CD4-positive, alpha-beta memory T cell (primary cell): ENCODE measurements around the gene CDKN1C. TPM values are rescaled to one million over a fixed set of nuclear protein-coding genes. Genes with fewer than 3 reads are reported as not detected.

Experiments used
- CTCF ChIA-PET: fragments of 350-600 bp; sonication (Branson Sonifier 250); formaldehyde crosslinking; loops from one replicate; lab custom pipeline; 2021; ENCODE audit warnings: inconsistent platforms; ENCODE audit not compliant: partially characterized antibody; lab: Charles Lee
- POLR2A ChIA-PET: fragments of 350-600 bp; sonication (Branson Sonifier 250); formaldehyde crosslinking; loops from one replicate; lab custom pipeline; 2021; ENCODE audit not compliant: partially characterized antibody; lab: Charles Lee
- DNase-seq, 5 donors: peaks; one replicate each; pipeline versions ENCODE4 v3.0.0 to v3.0.0-alpha.2; 2020 to 2022; ENCODE audit warnings: mixed read lengths in 1 of 5
- H3K27ac ChIP-seq: one replicate; pipeline ENCODE4 v1.7.0; 2013; ENCODE audit warnings: low read depth, low read length
- H3K27me3 ChIP-seq: 2 replicates; pipeline ENCODE4 v1.7.0; 2013; ENCODE audit warnings: mild to moderate bottlenecking, low read length, moderate library complexity; ENCODE audit not compliant: insufficient read depth
- H3K36me3 ChIP-seq: 2 replicates; pipeline ENCODE4 v1.7.0; 2013; ENCODE audit warnings: mild to moderate bottlenecking, low read length, moderate library complexity; ENCODE audit not compliant: insufficient read depth
- H3K4me1 ChIP-seq: 2 replicates; pipeline ENCODE4 v1.7.0; 2013; ENCODE audit warnings: mild to moderate bottlenecking, low read length, moderate library complexity; ENCODE audit not compliant: insufficient read depth
- H3K4me3 ChIP-seq, 2 donors: one replicate each; pipeline ENCODE4 v1.7.0; 2013; ENCODE audit warnings: low read length in 2 of 2, mild to moderate bottlenecking in 1 of 2
- H3K9me3 ChIP-seq, 2 donors: one replicate each; pipeline ENCODE4 v1.7.0; 2013; ENCODE audit warnings: low read length in 2 of 2, control low read depth in 1 of 2; ENCODE audit not compliant: control insufficient read depth in 1 of 2
- H3K27ac Mint-ChIP-seq, 7 donors: one replicate each; pipeline ENCODE4 v1.8.0; 2020 to 2021; ENCODE audit warnings: mixed read lengths in 7 of 7, mild to moderate bottlenecking in 6 of 7, inconsistent platforms in 3 of 7, moderate library complexity in 3 of 7
- H3K27me3 Mint-ChIP-seq, 2 donors: one replicate each; pipeline ENCODE4 v1.8.0; 2020 to 2021; ENCODE audit warnings: mixed read lengths in 2 of 2
- H3K36me3 Mint-ChIP-seq, 2 donors: one replicate each; pipeline ENCODE4 v1.8.0; 2020 to 2021; ENCODE audit warnings: mixed read lengths in 2 of 2, inconsistent platforms in 1 of 2, mild to moderate bottlenecking in 1 of 2
- H3K4me1 Mint-ChIP-seq, 4 donors: one replicate each; pipeline ENCODE4 v1.8.0; 2020 to 2021; ENCODE audit warnings: mixed read lengths in 4 of 4, mild to moderate bottlenecking in 1 of 4
- H3K4me3 Mint-ChIP-seq, 8 donors: one replicate each; pipeline ENCODE4 v1.8.0; 2020 to 2021; ENCODE audit warnings: mixed read lengths in 8 of 8, mild to moderate bottlenecking in 7 of 8, moderate library complexity in 6 of 8, inconsistent platforms in 3 of 8
- H3K9me3 Mint-ChIP-seq, 8 donors: one replicate each; pipeline ENCODE4 v1.8.0; 2020 to 2021; ENCODE audit warnings: mixed read lengths in 8 of 8, mild to moderate bottlenecking in 5 of 8, inconsistent platforms in 3 of 8, moderate library complexity in 1 of 8
- intact Hi-C: fragments of 100-400 bp; cut with micrococcal nuclease; formaldehyde crosslinking; loops from one replicate; pipeline ENCODE4 v1.15.1; 2023
- polyA plus RNA-seq, 2 donors: library from polyadenylated mRNA; unstranded; fragments of 300-500 nt; fragmentation: Illumina TruSeq; gene quantifications; one replicate each; pipeline ENCODE4 v1.2.3, GENCODE V29; 2021
- total RNA-seq, 2 experiments: library from RNA; stranded (reverse); gene quantifications; one replicate each; pipeline ENCODE4 v1.2.3, GENCODE V29; 2021

Gene CDKN1C
- total and polyA plus RNA-seq, 4 experiments from 2014 or later = 0.10 to 6.1 (median 2.8) TPM

- CTCF ChIA-PET = interaction anchor here (0.7 to 1.0 kb wide), 3 partner anchors 16 to 398 kb away, joined by 3 to 5 read pairs (median 3); no protein-coding TSS in a partner anchor
- peak overlapping the region in 4 of 7 donors; percentile 13 to 85 (median 42) for H3K27ac Mint-ChIP-seq
- H3K4me1 Mint-ChIP-seq = peaks cover 12 to 44% (median 17%) of the 10 kb centered on the region in 4 donors
These were observed 45.8 kb upstream of the CDKN1C start for GRCh38 chr11:2931420-2931746.

GRCh38 chr11:2930704-2931419, 45.3 kb upstream of the CDKN1C start:
- no peaks in the 10 kb centered on the region for H3K9me3 ChIP-seq
- H3K4me3 Mint-ChIP-seq = peak overlapping the region; percentile 65 to 89 (median 83)
- peaks cover 12 to 44% (median 17%) of the 10 kb centered on the region in 4 donors for H3K4me1 Mint-ChIP-seq
- CTCF ChIA-PET = interaction anchor here (0.7 to 3.1 kb wide), 18 partner anchors 9 to 505 kb away, joined by 3 to 30 read pairs (median 5); a partner anchor contains a TSS
- intact Hi-C loops = loop anchor here (1.0 kb wide), 2 partner anchors 39 to 398 kb away; no protein-coding TSS in a partner anchor
- no peaks in the 10 kb centered on the region for H3K36me3 Mint-ChIP-seq
- H3K27ac ChIP-seq = no peak overlapping the region
- peaks cover 3 to 4% of the 10 kb centered on the region in 2 donors for H3K27me3 Mint-ChIP-seq
- peak in 1 of 5 donors; percentile 30 for DNase-seq
- no peaks in the 10 kb centered on the region for H3K27me3 ChIP-seq
- H3K36me3 ChIP-seq = no peaks in the 10 kb centered on the region
- H3K9me3 Mint-ChIP-seq = peaks cover 0 to 5% (median 0%) of the 10 kb centered on the region in 8 donors
- POLR2A ChIA-PET = interaction anchor here (0.7 to 2.3 kb wide), 9 partner anchors 11 to 397 kb away, joined by 3 to 21 read pairs (median 5); no protein-coding TSS in a partner anchor
- H3K27ac Mint-ChIP-seq = peak overlapping the region in 6 of 7 donors; percentile 78 to 92 (median 84)
- H3K4me3 ChIP-seq = peak overlapping the region; percentile 54 to 59
- peaks cover 40% of the 10 kb centered on the region for H3K4me1 ChIP-seq

More at GRCh38 chr11:2931420-2931746, 45.8 kb upstream of the CDKN1C start:
- H3K36me3 Mint-ChIP-seq = no peaks in the 10 kb centered on the region
- Histone ChIP-seq H3K4me1 (peaks cover 40% of the 10 kb centered on the region), H3K27me3 (no peaks in the 10 kb centered on the region), H3K27ac (no peak overlapping the region), H3K36me3 (no peaks in the 10 kb centered on the region), H3K4me3 (no peak overlapping the region), H3K9me3 (no peaks in the 10 kb centered on the region)
- intact Hi-C loops = no loop called here
- peaks cover 3 to 4% of the 10 kb centered on the region in 2 donors for H3K27me3 Mint-ChIP-seq
- no peak for DNase-seq
- POLR2A ChIA-PET = no interaction called here
- H3K4me3 Mint-ChIP-seq = no peak overlapping the region
- peaks cover 0 to 8% (median 0%) of the 10 kb centered on the region in 8 donors for H3K9me3 Mint-ChIP-seq

- H3K36me3 Mint-ChIP-seq = no peaks in the 10 kb centered on the region
- peaks cover 12 to 44% (median 17%) of the 10 kb centered on the region in 4 donors for H3K4me1 Mint-ChIP-seq
- no peaks in the 10 kb centered on the region for H3K36me3 ChIP-seq
- peaks cover 0 to 5% (median 0%) of the 10 kb centered on the region in 8 donors for H3K9me3 Mint-ChIP-seq
- ChIA-PET CTCF (interaction anchor here (0.6 to 3.1 kb wide), 20 partner anchors 10 to 504 kb away, joined by 3 to 30 read pairs (median 4); a partner anchor contains a TSS), POLR2A (interaction anchor here (0.7 to 2.3 kb wide), 17 partner anchors 10 to 397 kb away, joined by 3 to 21 read pairs (median 5); partner anchors contain the start of gene NAP1L4)
- intact Hi-C loops = loop anchor here (1.0 kb wide), 2 partner anchors 38 to 397 kb away; no protein-coding TSS in a partner anchor
- peak overlapping the region; percentile 54 to 59 for H3K4me3 ChIP-seq
- H3K27ac ChIP-seq = peak overlapping the region; percentile 30
- peaks cover 3 to 4% of the 10 kb centered on the region in 2 donors for H3K27me3 Mint-ChIP-seq
- H3K27ac Mint-ChIP-seq = peak overlapping the region; percentile 59 to 94 (median 87)
- DNase-seq = peak in 1 of 5 donors; percentile 26
- H3K4me1 ChIP-seq = peaks cover 40% of the 10 kb centered on the region
- peak overlapping the region; percentile 79 to 89 (median 84) for H3K4me3 Mint-ChIP-seq
- no peaks in the 10 kb centered on the region for H3K27me3 ChIP-seq
- no peaks in the 10 kb centered on the region for H3K9me3 ChIP-seq
These were observed 44.6 kb upstream of the CDKN1C start for GRCh38 chr11:2929950-2930703.

- no peaks in the 10 kb centered on the region for H3K27me3 ChIP-seq
- intact Hi-C loops = no loop called here
- DNase-seq = peak in 2 of 5 donors; percentile 19 to 59
- Mint-ChIP-seq H3K4me1 (peaks cover 12 to 44% (median 17%) of the 10 kb centered on the region in 4 donors), H3K4me3 (peak overlapping the region; percentile 79 to 89 (median 84)), H3K27me3 (peaks cover 3 to 4% of the 10 kb centered on the region in 2 donors), H3K36me3 (no peaks in the 10 kb centered on the region), H3K27ac (peak overlapping the region in 4 of 7 donors; percentile 37 to 94 (median 84)), H3K9me3 (peaks cover 0 to 4% (median 0%) of the 10 kb centered on the region in 8 donors)
- CTCF ChIA-PET = interaction anchor here (0.6 to 3.1 kb wide), 18 partner anchors 9 to 504 kb away, joined by 3 to 30 read pairs (median 4); a partner anchor contains a TSS
- H3K4me1 ChIP-seq = peaks cover 40% of the 10 kb centered on the region
- H3K4me3 ChIP-seq = peak overlapping the region; percentile 54 to 59
- no peaks in the 10 kb centered on the region for H3K9me3 ChIP-seq
- peak overlapping the region; percentile 30 for H3K27ac ChIP-seq
- POLR2A ChIA-PET = interaction anchor here (0.7 to 2.3 kb wide), 18 partner anchors 9 to 396 kb away, joined by 3 to 21 read pairs (median 6); partner anchors contain the start of gene NAP1L4
- no peaks in the 10 kb centered on the region for H3K36me3 ChIP-seq
These were observed 44.0 kb upstream of the CDKN1C start for GRCh38 chr11:2929531-2929949.

DNA sequence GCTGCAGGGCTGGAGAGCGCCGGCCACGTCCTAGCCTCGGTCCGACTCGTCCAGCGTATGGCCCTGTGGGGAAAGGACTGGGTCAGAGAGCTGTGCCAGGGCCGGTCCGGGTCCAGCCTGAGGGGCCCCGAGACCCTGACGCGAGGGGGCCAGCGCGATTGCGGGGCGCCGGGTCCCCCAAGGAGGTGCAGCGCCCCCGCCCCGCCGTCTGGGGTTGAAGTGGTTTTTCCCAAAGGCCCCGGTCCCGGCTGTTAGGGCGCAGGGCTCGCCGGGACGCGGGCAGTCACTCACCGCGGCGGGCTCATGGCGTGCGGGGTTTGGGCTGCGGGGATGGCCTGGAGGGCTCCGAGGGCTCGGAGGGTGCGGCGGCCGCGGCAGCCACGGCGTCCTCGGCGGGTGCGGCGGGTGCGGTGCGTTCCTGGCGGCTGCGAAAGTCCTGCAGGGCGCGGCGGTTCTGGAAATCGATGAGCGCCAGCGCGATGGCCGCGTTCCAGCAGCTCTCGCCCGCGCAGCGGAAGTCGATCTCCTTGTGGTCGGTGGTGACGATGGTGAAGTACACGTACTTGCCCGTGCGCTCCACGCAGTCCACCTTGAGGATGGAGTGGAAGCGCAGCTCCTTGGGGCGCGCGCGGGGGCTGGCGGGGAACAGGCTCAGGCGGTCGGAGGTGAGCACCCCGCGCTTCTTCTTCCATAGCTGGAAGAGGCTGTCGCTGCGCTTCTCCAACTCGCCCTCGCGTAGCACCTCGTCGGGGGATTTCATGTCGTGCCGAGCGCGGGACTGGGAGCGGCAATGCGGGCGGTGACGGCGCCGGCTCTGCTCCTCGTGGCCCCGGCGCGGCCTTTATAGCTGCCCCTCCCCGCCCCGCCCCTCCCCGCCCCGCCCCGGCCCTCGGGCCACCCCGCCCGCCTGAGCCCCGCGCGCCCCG, 43.3 kb upstream of the CDKN1C start, which contains the start of gene PHLDA2:
Gene PHLDA2, minus strand, starts transcription at position 816 of the 926 bp plus-strand sequence. Its CDS starts 56 bp downstream, at position 760.
- Mint-ChIP-seq H3K27ac (peak within 1 kb of the TSS; percentile 82 to 94 (median 87)), H3K27me3 (peaks cover 3 to 4% of the 10 kb centered on the region in 2 donors), H3K36me3 (no peaks in the 10 kb centered on the region), H3K9me3 (peaks cover 0 to 4% (median 0%) of the 10 kb centered on the region in 8 donors), H3K4me3 (peak within 1 kb of the TSS; percentile 83 to 94 (median 88)), H3K4me1 (peaks cover 12 to 42% (median 17%) of the 10 kb centered on the region in 4 donors)
- DNase-seq = peak; percentile 64 to 75 (median 70)
- peak within 1 kb of the TSS; percentile 30 for H3K27ac ChIP-seq
- peak within 1 kb of the TSS; percentile 54 to 60 for H3K4me3 ChIP-seq
- no peaks in the 10 kb centered on the region for H3K36me3 ChIP-seq
- no peaks in the 10 kb centered on the region for H3K27me3 ChIP-seq
- H3K4me1 ChIP-seq = peaks cover 40% of the 10 kb centered on the region
- POLR2A ChIA-PET = interaction anchor here (0.6 to 2.3 kb wide), 16 partner anchors 11 to 551 kb away, joined by 3 to 21 read pairs (median 6); partner anchors contain the start of gene NAP1L4
- intact Hi-C loops = no loop called here
- no peaks in the 10 kb centered on the region for H3K9me3 ChIP-seq
- CTCF ChIA-PET = interaction anchor here (0.8 to 3.1 kb wide), 11 partner anchors 11 to 503 kb away, joined by 3 to 30 read pairs (median 9); no protein-coding TSS in a partner anchor
